ENCODE measurements around the gene RBMX.
A peak's percentile ranks its signal among the peaks of the same experiment; 100 is the strongest.
"Not testable (repeated sequence)": the region's sequence is repeated elsewhere in the genome, so short reads cannot be mapped to it uniquely, and the experiment has no call there.

Gene RBMX

DNA sequence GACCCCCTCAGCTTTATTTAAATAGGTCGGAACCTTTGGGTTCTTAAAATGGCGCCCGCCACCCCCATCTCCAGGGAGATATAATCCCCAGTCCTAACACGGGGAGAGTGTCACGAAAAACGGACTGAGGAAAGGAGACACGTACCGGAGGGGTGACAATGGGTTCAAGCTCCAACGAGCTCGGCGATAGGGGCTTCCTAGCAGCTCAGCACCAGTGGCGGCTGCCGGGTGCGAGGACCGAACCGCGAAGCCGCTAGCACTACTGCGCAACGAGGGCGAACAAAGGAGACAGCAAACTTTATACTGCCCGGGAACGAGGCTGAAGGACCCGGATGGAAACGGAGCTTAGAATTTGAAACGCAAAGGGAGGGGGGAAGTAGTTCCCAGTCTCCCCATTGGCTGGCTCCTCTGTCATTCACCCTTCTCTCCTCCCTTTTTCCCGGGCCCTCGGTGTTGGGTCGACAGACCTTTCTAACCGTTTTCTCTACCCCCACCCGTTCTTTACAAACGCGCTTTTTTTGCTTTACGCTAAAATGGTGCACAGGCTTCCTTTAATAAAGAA is at the start of gene RBMX (continued):
- TF ChIP-seq, protein P1, sequence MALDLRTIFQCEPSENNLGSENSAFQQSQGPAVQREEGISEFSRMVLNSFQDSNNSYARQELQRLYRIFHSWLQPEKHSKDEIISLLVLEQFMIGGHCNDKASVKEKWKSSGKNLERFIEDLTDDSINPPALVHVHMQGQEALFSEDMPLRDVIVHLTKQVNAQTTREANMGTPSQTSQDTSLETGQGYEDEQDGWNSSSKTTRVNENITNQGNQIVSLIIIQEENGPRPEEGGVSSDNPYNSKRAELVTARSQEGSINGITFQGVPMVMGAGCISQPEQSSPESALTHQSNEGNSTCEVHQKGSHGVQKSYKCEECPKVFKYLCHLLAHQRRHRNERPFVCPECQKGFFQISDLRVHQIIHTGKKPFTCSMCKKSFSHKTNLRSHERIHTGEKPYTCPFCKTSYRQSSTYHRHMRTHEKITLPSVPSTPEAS (tag by site-specific recombination; IDR thresholded peaks at IDR 0.05): no peak
- TF ChIP-seq YY2 (tag by site-specific recombination; IDR thresholded peaks at IDR 0.05): 0 out of 2 replicates have a peak, but pooled peaks have one; percentile 10
- peak; percentile 63 for TF ChIP-seq SP3 (tag by site-specific recombination; IDR thresholded peaks at IDR 0.05)
- no peak for TF ChIP-seq PRDM1 (tag by site-specific recombination; IDR thresholded peaks at IDR 0.05)

DNA sequence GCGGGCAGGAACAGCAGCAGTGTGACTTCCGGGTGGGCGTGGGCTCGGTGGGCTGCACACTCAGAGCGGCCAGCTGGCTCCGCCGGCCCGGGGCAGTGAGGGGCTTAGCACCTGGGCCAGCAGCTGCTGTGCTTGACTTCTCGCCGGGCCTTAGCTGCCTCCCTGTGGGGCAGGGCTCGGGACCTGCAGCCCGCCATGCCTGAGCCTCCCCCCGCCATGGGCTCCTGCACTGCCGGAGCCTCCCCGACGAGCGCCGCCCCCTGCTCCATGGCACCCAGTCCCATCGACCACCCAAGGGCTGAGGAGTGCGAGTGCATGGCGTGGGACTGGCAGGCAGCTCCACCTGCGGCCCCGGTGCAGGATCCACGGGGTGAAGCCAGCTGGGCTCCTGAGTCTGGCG is 40.9 kb upstream of the RBMX start:
- H3K36me3 ChIP-seq (ENCODE audit: control insufficient read depth in 2 of 2, insufficient read depth in 1 of 2, low read length in 2 of 2); H3K27ac ChIP-seq (ENCODE audit: extremely low read depth, low read depth, low read length); CTCF ChIA-PET; POLR2A ChIA-PET; H3K4me3 ChIP-seq (ENCODE audit: low read depth, low read length); H3K9me3 ChIP-seq (ENCODE audit: control insufficient read depth, insufficient read depth, low read depth, low read length); H3K4me1 ChIP-seq (ENCODE audit: control insufficient read depth, insufficient read depth, low read length): not testable (repeated sequence)

DNA sequence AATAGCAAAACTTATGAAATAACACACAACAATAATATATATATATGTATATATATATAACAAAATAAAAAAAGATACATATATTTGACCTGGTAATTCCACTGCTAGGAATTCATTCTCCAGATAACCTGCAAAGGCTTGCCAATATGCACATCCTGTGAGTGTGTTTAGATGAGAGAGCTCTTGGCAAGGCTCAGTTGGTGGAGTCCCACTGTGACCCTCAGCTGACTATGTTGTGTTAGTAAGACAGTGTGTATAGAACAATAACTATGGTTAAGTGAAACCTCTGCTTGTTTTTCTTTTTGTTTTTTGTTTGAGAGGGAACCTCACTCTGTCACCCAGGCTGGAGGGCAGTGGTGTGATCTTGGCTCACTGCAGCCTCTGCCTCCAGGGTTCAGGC is 39.5 kb upstream of the RBMX start:
- H3K9me3 ChIP-seq (ENCODE audit: control insufficient read depth, insufficient read depth, low read depth, low read length): no peaks in the 10 kb centered on the region
- POLR2A ChIA-PET: interaction anchor here (1.0 kb wide), 1 partner anchor 39 kb away, joined by 7 read pairs; the partner anchor contains the start of gene RBMX
- H3K4me1 ChIP-seq (ENCODE audit: control insufficient read depth, insufficient read depth, low read length): no peaks in the 10 kb centered on the region
- H3K36me3 ChIP-seq (ENCODE audit: control insufficient read depth in 2 of 2, insufficient read depth in 1 of 2, low read length in 2 of 2): peaks cover 0 to 3% of the 10 kb centered on the region in 2 experiments; a peak in 1 of 3 replicates
- CTCF ChIA-PET: interaction anchor here (0.6 to 1.3 kb wide), 2 partner anchors 209 to 583 kb away, joined by 3 read pairs; no protein-coding TSS in a partner anchor
- H3K4me3 ChIP-seq (ENCODE audit: low read depth, low read length): no peak overlapping the region
- H3K27ac ChIP-seq (ENCODE audit: extremely low read depth, low read depth, low read length): no peak overlapping the region
- TF ChIP-seq, protein P2, sequence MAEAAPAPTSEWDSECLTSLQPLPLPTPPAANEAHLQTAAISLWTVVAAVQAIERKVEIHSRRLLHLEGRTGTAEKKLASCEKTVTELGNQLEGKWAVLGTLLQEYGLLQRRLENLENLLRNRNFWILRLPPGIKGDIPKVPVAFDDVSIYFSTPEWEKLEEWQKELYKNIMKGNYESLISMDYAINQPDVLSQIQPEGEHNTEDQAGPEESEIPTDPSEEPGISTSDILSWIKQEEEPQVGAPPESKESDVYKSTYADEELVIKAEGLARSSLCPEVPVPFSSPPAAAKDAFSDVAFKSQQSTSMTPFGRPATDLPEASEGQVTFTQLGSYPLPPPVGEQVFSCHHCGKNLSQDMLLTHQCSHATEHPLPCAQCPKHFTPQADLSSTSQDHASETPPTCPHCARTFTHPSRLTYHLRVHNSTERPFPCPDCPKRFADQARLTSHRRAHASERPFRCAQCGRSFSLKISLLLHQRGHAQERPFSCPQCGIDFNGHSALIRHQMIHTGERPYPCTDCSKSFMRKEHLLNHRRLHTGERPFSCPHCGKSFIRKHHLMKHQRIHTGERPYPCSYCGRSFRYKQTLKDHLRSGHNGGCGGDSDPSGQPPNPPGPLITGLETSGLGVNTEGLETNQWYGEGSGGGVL (tag by site-specific recombination; IDR thresholded peaks at IDR 0.05): no peak
- TF ChIP-seq, protein P3, sequence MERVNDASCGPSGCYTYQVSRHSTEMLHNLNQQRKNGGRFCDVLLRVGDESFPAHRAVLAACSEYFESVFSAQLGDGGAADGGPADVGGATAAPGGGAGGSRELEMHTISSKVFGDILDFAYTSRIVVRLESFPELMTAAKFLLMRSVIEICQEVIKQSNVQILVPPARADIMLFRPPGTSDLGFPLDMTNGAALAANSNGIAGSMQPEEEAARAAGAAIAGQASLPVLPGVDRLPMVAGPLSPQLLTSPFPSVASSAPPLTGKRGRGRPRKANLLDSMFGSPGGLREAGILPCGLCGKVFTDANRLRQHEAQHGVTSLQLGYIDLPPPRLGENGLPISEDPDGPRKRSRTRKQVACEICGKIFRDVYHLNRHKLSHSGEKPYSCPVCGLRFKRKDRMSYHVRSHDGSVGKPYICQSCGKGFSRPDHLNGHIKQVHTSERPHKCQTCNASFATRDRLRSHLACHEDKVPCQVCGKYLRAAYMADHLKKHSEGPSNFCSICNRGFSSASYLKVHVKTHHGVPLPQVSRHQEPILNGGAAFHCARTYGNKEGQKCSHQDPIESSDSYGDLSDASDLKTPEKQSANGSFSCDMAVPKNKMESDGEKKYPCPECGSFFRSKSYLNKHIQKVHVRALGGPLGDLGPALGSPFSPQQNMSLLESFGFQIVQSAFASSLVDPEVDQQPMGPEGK (tag by site-specific recombination; IDR thresholded peaks at IDR 0.05): no peak
- TF ChIP-seq, protein P4, sequence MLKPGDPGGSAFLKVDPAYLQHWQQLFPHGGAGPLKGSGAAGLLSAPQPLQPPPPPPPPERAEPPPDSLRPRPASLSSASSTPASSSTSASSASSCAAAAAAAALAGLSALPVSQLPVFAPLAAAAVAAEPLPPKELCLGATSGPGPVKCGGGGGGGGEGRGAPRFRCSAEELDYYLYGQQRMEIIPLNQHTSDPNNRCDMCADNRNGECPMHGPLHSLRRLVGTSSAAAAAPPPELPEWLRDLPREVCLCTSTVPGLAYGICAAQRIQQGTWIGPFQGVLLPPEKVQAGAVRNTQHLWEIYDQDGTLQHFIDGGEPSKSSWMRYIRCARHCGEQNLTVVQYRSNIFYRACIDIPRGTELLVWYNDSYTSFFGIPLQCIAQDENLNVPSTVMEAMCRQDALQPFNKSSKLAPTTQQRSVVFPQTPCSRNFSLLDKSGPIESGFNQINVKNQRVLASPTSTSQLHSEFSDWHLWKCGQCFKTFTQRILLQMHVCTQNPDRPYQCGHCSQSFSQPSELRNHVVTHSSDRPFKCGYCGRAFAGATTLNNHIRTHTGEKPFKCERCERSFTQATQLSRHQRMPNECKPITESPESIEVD (tag by site-specific recombination; IDR thresholded peaks at IDR 0.05): no peak
- TF ChIP-seq ZNF629 (tag by site-specific recombination; IDR thresholded peaks at IDR 0.05): no peak
- TF ChIP-seq, protein P5, sequence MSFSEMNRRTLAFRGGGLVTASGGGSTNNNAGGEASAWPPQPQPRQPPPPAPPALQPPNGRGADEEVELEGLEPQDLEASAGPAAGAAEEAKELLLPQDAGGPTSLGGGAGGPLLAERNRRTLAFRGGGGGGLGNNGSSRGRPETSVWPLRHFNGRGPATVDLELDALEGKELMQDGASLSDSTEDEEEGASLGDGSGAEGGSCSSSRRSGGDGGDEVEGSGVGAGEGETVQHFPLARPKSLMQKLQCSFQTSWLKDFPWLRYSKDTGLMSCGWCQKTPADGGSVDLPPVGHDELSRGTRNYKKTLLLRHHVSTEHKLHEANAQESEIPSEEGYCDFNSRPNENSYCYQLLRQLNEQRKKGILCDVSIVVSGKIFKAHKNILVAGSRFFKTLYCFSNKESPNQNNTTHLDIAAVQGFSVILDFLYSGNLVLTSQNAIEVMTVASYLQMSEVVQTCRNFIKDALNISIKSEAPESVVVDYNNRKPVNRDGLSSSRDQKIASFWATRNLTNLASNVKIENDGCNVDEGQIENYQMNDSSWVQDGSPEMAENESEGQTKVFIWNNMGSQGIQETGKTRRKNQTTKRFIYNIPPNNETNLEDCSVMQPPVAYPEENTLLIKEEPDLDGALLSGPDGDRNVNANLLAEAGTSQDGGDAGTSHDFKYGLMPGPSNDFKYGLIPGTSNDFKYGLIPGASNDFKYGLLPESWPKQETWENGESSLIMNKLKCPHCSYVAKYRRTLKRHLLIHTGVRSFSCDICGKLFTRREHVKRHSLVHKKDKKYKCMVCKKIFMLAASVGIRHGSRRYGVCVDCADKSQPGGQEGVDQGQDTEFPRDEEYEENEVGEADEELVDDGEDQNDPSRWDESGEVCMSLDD (tag by site-specific recombination; IDR thresholded peaks at IDR 0.05): no peak
- TF ChIP-seq ZNF529 (tag by site-specific recombination; IDR thresholded peaks at IDR 0.05; ENCODE audit: insufficient replicate concordance): no peak
- no peak for TF ChIP-seq ZNF560 (tag by site-specific recombination; IDR thresholded peaks at IDR 0.05; ENCODE audit: borderline replicate concordance)
- TF ChIP-seq, protein P6, sequence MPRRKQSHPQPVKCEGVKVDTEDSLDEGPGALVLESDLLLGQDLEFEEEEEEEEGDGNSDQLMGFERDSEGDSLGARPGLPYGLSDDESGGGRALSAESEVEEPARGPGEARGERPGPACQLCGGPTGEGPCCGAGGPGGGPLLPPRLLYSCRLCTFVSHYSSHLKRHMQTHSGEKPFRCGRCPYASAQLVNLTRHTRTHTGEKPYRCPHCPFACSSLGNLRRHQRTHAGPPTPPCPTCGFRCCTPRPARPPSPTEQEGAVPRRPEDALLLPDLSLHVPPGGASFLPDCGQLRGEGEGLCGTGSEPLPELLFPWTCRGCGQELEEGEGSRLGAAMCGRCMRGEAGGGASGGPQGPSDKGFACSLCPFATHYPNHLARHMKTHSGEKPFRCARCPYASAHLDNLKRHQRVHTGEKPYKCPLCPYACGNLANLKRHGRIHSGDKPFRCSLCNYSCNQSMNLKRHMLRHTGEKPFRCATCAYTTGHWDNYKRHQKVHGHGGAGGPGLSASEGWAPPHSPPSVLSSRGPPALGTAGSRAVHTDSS (tag by site-specific recombination; IDR thresholded peaks at IDR 0.05): no peak
- no peak for TF ChIP-seq ZNF585B (tag by site-specific recombination; IDR thresholded peaks at IDR 0.05)
- TF ChIP-seq FEZF1 (tag by site-specific recombination; IDR thresholded peaks at IDR 0.05): no peak
- no peak for TF ChIP-seq ZNF544 (tag by site-specific recombination; IDR thresholded peaks at IDR 0.05)
- TF ChIP-seq, protein P7, sequence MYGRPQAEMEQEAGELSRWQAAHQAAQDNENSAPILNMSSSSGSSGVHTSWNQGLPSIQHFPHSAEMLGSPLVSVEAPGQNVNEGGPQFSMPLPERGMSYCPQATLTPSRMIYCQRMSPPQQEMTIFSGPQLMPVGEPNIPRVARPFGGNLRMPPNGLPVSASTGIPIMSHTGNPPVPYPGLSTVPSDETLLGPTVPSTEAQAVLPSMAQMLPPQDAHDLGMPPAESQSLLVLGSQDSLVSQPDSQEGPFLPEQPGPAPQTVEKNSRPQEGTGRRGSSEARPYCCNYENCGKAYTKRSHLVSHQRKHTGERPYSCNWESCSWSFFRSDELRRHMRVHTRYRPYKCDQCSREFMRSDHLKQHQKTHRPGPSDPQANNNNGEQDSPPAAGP (tag by site-specific recombination; IDR thresholded peaks at IDR 0.05): no peak
- no peak for TF ChIP-seq ZNF202 (tag by site-specific recombination; IDR thresholded peaks at IDR 0.05; ENCODE audit: borderline replicate concordance)
- no peak for TF ChIP-seq ZSCAN30 (tag by site-specific recombination; IDR thresholded peaks at IDR 0.05)
